ENCODE measurements around the gene CAPZB. TPM values are rescaled to one million over a fixed set of nuclear protein-coding genes. Genes with fewer than 3 reads are reported as not detected.
A peak's percentile ranks its signal among the peaks of the same experiment; 100 is the strongest.

CAPZB gene
- total and polyA plus RNA-seq, 10 donors = 139 to 386 (median 277) TPM

DNA sequence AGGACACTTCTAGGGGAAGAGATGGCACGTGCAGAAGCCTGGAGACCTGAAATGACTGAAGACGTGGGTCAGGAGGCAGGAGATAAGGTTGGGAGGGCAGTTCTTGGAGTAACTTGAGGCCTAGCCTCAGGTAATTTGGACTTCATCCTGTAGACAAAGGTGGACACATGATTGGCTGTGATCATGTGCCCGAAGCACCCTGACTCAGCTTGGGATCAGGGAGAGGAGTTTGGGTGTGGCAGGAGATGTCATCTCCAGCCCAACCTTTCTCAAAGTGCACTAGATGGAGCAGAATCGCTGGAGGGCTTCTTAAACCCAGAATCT is 171.7 kb downstream of the CAPZB start:
- no peak for DNase-seq
- 84 to 93% (median 89%) methylated on average over 4 of the region's 4 CpGs for WGBS, 5 donors
- H3K27ac ChIP-seq = peak overlapping the region in 4 of 8 donors; percentile 19 to 92 (median 59)
- H3K27me3 ChIP-seq (replicated peaks in 1 of 7) = no peaks in the 10 kb centered on the region
- peaks cover 0 to 17% (median 5%) of the 10 kb centered on the region in 6 donors for H3K36me3 ChIP-seq
- no peaks in the 10 kb centered on the region for H3K9me3 ChIP-seq
- TF ChIP-seq POLR2AphosphoS5 (IDR thresholded peaks at IDR 0.05) (no peak), POLR2A (IDR thresholded peaks at IDR 0.05) (no peak)
- TF ChIP-seq, protein P1, sequence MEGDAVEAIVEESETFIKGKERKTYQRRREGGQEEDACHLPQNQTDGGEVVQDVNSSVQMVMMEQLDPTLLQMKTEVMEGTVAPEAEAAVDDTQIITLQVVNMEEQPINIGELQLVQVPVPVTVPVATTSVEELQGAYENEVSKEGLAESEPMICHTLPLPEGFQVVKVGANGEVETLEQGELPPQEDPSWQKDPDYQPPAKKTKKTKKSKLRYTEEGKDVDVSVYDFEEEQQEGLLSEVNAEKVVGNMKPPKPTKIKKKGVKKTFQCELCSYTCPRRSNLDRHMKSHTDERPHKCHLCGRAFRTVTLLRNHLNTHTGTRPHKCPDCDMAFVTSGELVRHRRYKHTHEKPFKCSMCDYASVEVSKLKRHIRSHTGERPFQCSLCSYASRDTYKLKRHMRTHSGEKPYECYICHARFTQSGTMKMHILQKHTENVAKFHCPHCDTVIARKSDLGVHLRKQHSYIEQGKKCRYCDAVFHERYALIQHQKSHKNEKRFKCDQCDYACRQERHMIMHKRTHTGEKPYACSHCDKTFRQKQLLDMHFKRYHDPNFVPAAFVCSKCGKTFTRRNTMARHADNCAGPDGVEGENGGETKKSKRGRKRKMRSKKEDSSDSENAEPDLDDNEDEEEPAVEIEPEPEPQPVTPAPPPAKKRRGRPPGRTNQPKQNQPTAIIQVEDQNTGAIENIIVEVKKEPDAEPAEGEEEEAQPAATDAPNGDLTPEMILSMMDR (IDR thresholded peaks at IDR 0.05 in 8 of 11, conservative IDR thresholded peaks at IDR 0.05 in 3 of 11) = no peak
- H3K4me3 ChIP-seq = peak overlapping the region in 1 of 8 donors; percentile 99
- intact Hi-C loops (cut with DNase I; ENCODE audit: low total_unique reads) = no loop called here
- peaks cover 50 to 82% (median 66%) of the 10 kb centered on the region in 6 donors for H3K4me1 ChIP-seq

DNA sequence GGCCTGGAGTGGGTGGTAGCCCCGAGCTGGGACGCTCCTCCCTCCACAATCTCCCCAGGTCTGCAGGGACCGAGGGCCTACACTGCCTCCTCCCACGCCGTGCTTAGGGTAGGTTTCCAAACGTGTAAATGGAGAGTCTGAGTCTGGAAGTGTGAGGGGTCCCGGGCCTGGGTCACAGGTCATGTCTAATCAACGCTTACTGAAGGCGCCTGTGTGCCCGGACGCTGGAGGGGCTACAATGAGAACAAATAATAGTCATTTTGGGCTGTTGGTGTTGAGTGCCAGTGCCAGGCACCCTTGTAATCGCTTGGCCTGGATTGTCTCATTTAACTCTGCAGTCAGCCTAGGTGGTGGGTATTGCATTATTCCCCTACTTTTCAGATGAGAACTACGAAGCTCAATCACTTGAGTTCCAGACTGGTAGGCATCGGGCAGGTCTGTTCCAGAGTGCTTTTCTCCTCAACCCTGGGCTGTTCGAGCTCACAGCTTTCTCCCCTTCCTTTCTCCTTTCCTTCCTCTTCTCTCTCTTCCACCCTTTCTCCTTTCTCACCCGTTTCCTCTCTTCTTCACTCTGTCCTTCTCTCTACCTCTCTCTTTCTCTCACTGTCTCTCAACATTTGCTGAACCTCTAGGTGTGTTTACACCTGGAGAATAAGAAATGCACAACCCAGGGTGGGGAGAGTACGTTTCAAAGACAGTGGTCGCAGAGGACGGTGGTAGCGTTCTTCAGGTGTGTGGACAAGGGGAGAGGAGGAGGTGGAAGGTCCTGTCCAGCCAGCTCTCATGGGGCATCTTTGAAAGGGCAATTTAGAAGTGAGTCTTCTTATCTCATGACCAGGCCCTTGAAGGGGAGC is 172.3 kb downstream of the CAPZB start:
- intact Hi-C loops (cut with DNase I; ENCODE audit: low total_unique reads) = no loop called here
- Histone ChIP-seq H3K27ac (peak overlapping the region; percentile 51 to 92 (median 86)), H3K36me3 (peaks cover 0 to 17% (median 7%) of the 10 kb centered on the region in 6 donors), H3K4me3 (peak overlapping the region; percentile 80 to 99 (median 86)), H3K4me1 (peaks cover 50 to 79% (median 65%) of the 10 kb centered on the region in 6 donors), H3K27me3 (replicated peaks in 1 of 7) (no peaks in the 10 kb centered on the region), H3K9me3 (no peaks in the 10 kb centered on the region)
- WGBS, 5 donors = 41 to 50% (median 42%) methylated on average over 12 to 20 of the region's 20 CpGs
- TF ChIP-seq POLR2AphosphoS5 (IDR thresholded peaks at IDR 0.05) (no peak), POLR2A (IDR thresholded peaks at IDR 0.05) (no peak)
- TF ChIP-seq, protein P1 (IDR thresholded peaks at IDR 0.05 in 8 of 11, conservative IDR thresholded peaks at IDR 0.05 in 3 of 11) = no peak
- DNase-seq = no peak

DNA sequence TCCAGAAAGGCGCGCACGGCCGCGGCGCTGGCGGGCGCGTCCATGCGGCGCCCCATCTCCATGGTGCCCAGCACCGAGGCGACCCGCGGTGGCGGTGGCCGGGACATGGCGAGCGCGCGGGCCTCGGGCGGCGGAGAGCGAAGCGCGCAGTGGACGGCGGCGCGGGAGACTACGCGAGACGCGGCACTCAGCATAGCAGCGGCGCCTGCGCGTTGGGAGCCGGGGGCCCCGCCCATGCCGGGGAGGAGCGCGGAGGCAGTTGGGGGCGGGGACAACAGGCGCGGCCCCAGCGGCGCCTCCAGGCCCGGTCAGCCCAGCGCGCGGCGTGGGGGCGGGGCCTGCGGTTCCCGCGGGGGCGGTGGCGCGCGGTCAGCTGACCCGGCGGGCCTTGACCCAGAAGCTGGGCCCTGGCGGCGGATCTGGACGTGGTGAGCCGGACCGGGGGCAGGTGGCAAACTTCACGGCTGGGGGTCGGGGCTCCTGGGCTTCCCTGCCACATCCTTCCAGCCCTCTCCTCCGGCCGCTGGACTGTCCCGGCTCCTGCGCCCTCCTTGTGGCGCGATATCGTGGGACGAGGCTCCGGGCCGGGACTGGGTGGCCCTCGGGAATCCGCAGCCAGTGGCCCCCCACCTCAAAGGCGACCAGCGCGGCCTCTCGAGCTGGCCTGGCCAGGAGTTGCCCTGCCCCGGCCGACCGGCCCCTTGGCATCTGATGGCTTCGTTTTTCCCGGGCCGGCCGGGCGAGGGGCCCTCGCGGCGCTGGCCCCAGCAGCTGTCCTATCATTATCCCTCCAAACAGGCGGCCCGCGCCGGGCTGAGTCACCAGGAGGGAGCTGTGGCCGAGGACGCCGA is 173.2 kb downstream of the CAPZB start, which contains the start of the genes AKR7A2 and SLC66A1:
TSS of gene AKR7A2 (minus strand) at position 214 of the 851 bp plus-strand sequence. CDS start at position 194, 20 bp downstream.
TSS of gene SLC66A1 (plus strand) at position 396 of the 851 bp plus-strand sequence. CDS start 5,352 bp downstream, outside the sequence.
- TF ChIP-seq, protein P1 (IDR thresholded peaks at IDR 0.05 in 8 of 11, conservative IDR thresholded peaks at IDR 0.05 in 3 of 11) = peak in 4 of 11 experiments; percentile 11 to 45 (median 32)
- peak; percentile 86 to 89 (median 86) for TF ChIP-seq POLR2AphosphoS5 (IDR thresholded peaks at IDR 0.05)
- TF ChIP-seq POLR2A (IDR thresholded peaks at IDR 0.05) = peak in 1 of 3 donors; percentile 25
- H3K9me3 ChIP-seq = no peaks in the 10 kb centered on the region
- no peaks in the 10 kb centered on the region for H3K27me3 ChIP-seq (replicated peaks in 1 of 7)
- peaks cover 0 to 17% (median 13%) of the 10 kb centered on the region in 6 donors for H3K36me3 ChIP-seq
- peak within 1 kb of the TSS; percentile 51 to 92 (median 86) for H3K27ac ChIP-seq
- H3K4me1 ChIP-seq = peaks cover 49 to 71% (median 60%) of the 10 kb centered on the region in 6 donors
- 0 to 1% (median 0%) methylated on average over 10 to 105 of the region's 105 CpGs for WGBS, 5 donors
- peak within 1 kb of the TSS; percentile 80 to 99 (median 86) for H3K4me3 ChIP-seq
- DNase-seq = peak; percentile 99
- intact Hi-C loops (cut with DNase I; ENCODE audit: low total_unique reads) = no loop called here

Data from spleen (tissue), 11 donors.